Skin epidermis (tissue), 12 donors: ENCODE measurements around the gene ATOX1.
"Not testable (repeated sequence)": the region's sequence is repeated elsewhere in the genome, so short reads cannot be mapped to it uniquely, and the experiment has no call there.

Experiments used
- H3K27ac ChIP-seq, 21 experiments: fragments of 200-600 bp; sonication (generic) in 11 of 21; one replicate each; pipeline ENCODE4 v1.5.0; 2020; ENCODE audit warnings: mild to moderate bottlenecking in 3 of 21, inconsistent platforms in 2 of 21, moderate library complexity in 2 of 21
- H3K4me3 ChIP-seq, 7 experiments: fragments of 200-600 bp; sonication (generic) in 2 of 7; one replicate each; pipeline ENCODE4 v1.5.0; 2020; ENCODE audit warnings: inconsistent platforms in 2 of 7, mild to moderate bottlenecking in 2 of 7, moderate library complexity in 1 of 7

ATOX1 gene

DNA sequence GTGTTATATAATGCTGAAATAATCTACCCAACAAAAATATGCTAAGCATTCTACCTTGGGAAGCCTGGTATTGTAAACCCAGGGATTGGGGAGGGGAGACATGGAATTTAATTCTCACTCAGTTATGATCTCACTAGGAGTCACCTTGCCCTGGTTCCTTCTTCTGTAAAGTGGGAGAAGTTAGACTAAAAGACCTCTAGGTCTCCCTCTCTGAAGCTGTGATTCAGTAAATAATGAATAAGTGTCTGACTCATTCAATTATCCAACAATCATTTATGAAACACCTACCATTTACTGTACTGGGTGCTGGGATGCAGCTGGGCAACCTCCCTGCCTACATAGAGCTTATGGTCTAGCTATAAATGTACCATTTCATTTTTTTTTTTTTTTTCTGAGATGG is 51.5 kb downstream of the ATOX1 start:
- peak overlapping the region in 3 of 21 experiments; percentile 0 to 48 (median 13) for H3K27ac ChIP-seq
- no peak overlapping the region for H3K4me3 ChIP-seq

DNA sequence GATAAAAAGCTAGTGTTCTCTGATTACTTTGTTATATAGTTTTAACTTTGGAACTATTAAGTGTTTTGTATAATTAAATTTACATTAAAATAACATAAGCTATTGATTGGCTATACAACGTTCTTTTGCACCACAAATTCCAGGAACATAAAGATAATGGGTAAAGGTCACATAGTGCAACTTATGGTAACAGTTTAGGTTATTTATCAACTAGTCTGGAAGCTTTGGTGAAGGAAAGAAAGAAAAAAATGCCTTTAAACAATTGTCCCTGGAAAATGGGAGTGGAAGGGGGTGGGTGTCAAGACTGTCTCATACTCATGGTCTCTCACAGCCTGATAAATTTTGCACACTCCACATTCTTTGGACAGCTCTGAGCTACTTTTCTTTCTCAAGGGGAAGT is 54.7 kb downstream of the ATOX1 start:
- no peak overlapping the region for H3K4me3 ChIP-seq
- no peak overlapping the region for H3K27ac ChIP-seq

DNA sequence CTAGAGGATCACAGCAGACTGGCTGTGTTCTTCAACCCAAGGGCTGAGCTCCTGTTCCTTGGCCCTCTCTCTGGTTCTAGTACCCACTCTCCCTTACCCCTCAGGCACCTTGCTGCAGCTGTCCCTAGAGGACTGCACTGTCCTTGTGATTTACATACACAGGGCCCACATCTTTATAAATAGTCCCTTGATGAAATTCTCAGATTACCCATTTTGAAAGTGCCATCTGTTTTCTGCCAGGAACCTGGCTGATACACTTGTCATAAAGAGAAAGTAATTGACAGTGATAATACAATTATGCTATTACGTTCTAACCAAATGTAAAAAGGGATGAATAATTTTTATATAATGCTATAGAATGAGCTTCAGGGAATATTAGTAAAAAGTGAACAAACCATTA is 55.2 kb downstream of the ATOX1 start:
- Histone ChIP-seq H3K4me3 (no peak overlapping the region), H3K27ac (no peak overlapping the region)

DNA sequence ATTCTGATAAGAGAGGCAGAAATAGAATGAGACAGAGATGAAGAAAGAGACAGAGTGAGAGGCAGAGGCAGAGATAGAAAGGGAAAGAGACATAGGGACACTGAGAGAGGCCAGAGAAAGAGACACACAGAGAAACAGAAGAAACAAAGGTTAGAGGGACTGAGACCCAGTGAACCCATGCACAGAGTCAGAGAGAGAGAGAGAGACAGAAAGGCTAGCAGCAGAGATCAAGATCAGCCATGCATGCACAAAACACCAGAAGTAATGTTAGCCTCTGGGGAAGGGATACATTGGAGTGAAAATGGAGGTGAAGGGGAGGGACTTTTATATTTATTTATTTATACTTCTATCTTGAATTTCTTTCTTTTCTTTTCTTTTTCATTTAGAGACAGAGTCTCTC is 57.6 kb downstream of the ATOX1 start:
- Histone ChIP-seq H3K4me3 (no peak overlapping the region), H3K27ac (peak overlapping the region in 1 of 21 experiments; percentile 81)

DNA sequence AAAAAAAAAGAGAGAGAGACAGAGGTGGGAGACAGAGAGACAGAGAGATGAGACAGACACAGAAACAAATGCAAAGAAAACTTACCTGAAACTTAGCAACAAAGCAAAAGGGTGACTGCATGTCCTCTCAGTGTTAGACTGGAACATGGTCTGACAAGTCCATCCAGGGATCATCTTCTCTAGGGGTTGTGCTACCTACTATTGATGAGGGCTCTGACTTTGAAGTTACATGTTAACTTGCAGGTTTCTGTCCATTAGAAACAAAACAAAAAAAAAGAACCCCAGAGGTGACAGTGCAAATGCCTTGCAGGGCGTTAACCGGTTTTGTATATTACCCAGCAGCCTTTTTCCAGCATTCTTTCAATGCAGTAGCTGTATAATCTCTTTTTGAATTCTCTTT is 58.1 kb downstream of the ATOX1 start:
- Histone ChIP-seq H3K27ac (peak overlapping the region in 10 of 21 experiments; percentile 58 to 91 (median 82)), H3K4me3 (no peak overlapping the region)

DNA sequence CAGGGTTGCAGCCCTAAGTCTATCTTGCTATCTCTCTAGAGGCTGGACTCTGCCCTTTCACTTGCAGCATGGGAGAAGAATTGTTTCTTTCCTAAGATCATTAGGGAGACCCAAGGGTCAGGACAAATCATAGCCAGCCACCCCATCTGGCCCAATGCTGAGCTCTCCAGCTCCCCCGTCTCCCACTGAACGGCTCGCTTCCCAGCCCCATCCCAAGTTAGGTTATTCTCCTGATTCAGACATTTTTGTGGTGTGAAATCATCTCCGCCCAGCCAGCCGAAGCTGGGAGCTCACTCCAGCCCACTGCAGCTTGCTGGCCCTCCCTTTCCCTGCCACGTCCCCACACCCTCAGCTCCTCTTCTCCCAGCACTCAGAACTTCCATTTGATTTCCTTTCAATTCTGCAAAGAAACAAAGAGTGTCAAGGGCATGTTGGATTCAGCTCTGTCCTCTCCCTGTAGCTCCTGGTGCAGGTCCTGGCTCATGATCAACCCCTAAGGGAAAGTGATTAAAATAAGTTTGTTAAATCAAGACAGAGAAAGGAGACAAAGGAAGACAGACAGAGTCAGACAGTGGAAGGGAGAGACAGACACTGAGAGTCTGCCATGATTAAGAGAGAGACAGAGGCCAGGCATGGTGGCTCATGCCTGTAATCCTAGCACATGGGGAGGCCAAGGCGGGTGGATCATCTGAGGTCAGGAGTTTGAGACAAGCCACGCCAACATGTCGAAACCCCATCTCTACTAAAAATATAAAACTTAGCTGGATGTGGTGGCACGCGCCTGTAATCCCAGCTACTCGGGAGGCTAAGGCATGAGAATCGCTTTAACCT is 59.1 kb downstream of the ATOX1 start:
- Histone ChIP-seq H3K27ac (peak overlapping the region in 20 of 21 experiments; percentile 16 to 91 (median 80)), H3K4me3 (no peak overlapping the region)

DNA sequence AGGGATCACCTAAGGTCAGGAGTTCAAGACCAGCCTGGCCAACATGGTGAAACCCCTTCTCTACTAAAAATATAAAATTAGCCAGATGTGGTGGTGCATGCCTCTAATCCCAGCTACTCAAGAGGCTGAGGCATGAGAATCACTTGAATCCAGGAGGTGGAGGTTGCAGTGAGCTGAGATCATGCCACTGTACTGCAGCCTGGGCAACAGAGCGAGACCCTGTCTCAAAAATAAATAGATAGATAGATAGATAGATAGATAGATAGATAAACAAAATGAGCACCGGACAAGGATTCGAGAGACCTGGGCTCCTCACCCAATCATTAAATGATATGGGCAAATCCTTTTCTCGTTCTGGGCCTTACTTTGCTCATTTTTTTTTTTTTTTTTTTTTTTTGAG is 60.4 kb downstream of the ATOX1 start:
- H3K27ac ChIP-seq = peak overlapping the region in 16 of 21 experiments; percentile 15 to 91 (median 82)
- H3K4me3 ChIP-seq = not testable (repeated sequence)

DNA sequence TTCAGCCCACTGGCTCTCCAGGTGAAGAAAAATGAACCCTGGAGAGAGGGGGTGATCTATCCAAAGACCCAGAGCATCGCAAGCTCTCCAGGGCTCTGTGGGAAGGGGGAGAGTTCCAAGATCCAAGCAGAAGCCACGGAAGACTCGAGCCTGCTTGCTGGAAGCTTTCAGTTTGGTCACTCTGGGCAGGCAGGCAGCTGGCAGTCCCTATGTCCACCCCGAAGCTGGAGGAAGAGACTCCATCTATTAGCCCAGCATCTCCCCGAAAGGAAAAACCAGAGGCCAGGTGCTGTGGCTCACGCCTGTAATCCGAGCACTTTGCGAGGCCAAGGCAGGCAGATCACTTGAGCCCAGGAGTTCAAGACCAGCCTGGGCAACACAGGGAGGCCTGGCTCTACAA is 61.0 kb downstream of the ATOX1 start:
- Histone ChIP-seq H3K27ac (peak overlapping the region in 19 of 21 experiments; percentile 15 to 91 (median 80)), H3K4me3 (no peak overlapping the region)

DNA sequence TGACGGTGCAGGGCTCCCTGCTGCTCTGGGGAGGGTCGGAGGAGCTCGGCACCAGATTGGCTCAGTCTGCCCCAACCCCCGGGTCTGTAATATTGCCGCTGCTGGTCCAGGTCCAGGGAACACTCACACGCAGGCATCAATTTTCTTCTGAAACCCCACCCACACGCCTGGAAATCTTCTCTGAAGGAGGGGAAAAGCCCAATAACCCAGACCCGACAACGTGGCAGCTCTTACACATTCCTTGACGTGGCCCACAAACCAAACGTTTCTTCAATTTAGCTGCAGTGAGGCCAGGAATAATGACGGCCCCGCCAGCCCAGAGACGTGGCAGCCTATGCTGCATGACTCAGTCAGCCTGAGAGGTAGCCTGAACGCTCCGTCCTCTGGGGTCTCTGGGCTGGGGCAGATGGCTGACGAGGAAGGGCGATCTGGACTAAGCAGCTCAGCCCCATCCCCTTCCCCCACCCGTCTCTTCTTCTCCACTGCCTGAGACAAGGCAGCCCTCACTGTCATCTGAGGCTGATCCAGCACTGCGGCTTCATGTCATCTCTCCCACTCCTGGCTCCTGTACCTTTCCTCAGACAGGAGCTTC is 61.9 kb downstream of the ATOX1 start:
- peak overlapping the region in 1 of 7 experiments; percentile 3 for H3K4me3 ChIP-seq

DNA sequence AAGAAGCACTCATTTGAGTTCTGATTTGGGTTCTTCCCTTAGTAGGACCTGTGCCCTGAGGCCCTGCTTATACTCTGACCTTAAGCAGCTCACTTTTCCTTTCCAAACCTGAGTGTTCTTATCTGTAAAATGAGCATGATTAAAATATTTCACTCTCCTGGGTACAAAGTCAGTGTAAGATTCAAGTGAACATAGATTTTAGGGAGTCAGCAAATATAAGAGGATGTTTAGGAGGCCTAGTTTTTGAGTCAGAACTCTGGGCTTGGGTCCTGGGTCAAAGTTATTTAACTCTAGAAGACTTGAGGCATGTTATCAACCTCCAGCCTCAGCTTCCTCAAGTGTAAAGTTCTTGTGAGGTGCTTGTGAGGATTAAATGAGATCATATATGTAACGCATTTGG is 63.0 kb downstream of the ATOX1 start:
- Histone ChIP-seq H3K27ac (peak overlapping the region in 10 of 21 experiments; percentile 13 to 90 (median 80)), H3K4me3 (no peak overlapping the region)

More for the DNA sequence above, 61.9 kb downstream of the ATOX1 start:
- H3K27ac ChIP-seq = peak overlapping the region in 20 of 21 experiments; percentile 34 to 91 (median 80)

DNA sequence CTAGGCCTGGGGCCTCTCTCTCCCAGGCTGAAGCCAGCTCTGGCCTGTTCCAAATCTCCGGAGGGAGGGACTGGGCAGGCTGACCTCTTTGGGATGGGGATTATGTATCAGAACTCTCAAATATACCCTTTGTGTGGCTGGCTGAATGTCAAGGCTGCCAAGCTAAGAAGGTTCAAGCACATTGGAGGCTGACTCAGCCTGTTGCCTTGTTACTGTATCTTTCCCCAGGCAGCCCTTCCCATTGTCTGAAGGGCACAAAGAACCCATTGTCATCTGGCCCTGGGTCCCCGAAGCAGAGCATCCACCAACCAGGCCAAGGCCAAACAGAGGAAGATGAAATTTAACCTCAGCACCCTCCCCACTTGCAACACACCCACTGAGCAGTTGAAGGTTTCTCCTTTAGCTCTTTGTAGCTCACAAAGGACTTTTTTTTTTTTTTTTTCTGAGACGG is 64.4 kb downstream of the ATOX1 start:
- H3K27ac ChIP-seq = peak overlapping the region in 3 of 21 experiments; percentile 19 to 50 (median 36)
- H3K4me3 ChIP-seq = no peak overlapping the region
